ENCODE measurements around the gene TIAM1.

The TIAM1 gene

GRCh38 chr21:31211836-31212235, 132.2 kb downstream of the TIAM1 start:
- no peak for TF ChIP-seq ZFX (IDR thresholded peaks at IDR 0.05)
- TF ChIP-seq, protein P1, sequence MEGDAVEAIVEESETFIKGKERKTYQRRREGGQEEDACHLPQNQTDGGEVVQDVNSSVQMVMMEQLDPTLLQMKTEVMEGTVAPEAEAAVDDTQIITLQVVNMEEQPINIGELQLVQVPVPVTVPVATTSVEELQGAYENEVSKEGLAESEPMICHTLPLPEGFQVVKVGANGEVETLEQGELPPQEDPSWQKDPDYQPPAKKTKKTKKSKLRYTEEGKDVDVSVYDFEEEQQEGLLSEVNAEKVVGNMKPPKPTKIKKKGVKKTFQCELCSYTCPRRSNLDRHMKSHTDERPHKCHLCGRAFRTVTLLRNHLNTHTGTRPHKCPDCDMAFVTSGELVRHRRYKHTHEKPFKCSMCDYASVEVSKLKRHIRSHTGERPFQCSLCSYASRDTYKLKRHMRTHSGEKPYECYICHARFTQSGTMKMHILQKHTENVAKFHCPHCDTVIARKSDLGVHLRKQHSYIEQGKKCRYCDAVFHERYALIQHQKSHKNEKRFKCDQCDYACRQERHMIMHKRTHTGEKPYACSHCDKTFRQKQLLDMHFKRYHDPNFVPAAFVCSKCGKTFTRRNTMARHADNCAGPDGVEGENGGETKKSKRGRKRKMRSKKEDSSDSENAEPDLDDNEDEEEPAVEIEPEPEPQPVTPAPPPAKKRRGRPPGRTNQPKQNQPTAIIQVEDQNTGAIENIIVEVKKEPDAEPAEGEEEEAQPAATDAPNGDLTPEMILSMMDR (conservative IDR thresholded peaks at IDR 0.05), result no peak
- no peak overlapping the region for H3K27ac ChIP-seq

- no peak overlapping the region for H3K27ac ChIP-seq
These were observed 138.6 kb downstream of the TIAM1 start for GRCh38 chr21:31205412-31205811.

GRCh38 chr21:31204801-31205200, 139.3 kb downstream of the TIAM1 start:
- no peak overlapping the region for H3K27ac ChIP-seq
- TF ChIP-seq, protein P1 (conservative IDR thresholded peaks at IDR 0.05), result no peak
- TF ChIP-seq ZFX (IDR thresholded peaks at IDR 0.05), result no peak

More at GRCh38 chr21:31205412-31205811, 138.6 kb downstream of the TIAM1 start:
- TF ChIP-seq, protein P1 (conservative IDR thresholded peaks at IDR 0.05), result no peak
- TF ChIP-seq ZFX (IDR thresholded peaks at IDR 0.05), result no peak

DNA sequence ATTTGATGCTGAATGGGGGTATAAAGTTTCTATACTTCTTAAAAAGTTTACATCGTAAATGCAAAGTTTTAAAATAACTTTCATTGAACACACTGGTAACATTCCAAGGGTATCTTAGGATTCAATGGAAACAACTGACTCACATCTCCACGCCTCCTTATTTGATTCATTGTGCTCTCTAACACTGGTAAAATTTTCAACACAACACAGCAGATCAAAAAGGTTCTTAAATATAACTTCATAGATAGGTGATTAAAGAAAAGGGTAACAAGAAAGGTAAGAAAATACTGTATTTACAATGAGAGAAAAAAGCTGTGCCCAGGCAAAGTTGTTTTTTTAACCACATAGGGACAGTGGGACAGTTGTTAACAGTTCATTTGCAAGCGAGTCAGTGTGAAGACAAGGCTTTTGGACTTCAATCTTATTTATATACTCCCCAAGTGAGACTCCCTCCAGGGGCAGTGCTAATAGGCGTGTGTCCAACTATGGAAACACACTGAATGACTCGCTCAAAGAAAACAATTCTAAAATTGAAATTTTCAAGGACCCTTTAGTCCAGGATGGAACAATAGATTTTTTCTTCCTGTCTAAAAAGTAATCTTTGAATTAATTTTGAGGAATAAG, 140.5 kb downstream of the TIAM1 start:
- TF ChIP-seq, protein P1 (conservative IDR thresholded peaks at IDR 0.05), result no peak
- TF ChIP-seq ZFX (IDR thresholded peaks at IDR 0.05), result no peak
- H3K27ac ChIP-seq, result no peak overlapping the region

DNA sequence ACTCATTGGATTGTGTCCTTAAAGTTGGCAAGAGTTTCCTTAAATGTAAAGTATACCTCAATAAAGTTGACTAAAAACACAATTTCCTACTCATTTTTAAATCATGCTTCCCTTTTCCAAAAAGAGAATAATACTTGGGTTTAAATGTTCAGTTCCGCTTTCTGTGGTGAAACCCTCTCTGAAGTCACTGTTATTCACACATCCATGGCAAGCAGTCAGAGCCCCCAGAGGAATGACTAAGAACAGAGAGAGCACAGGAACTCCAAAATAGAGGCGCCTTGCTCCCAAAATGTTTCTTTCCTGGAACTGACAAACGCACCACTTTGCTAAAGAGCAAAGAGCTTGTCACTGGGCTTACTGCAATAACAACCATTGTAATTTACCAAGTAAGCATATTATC, 142.5 kb downstream of the TIAM1 start:
- no peak overlapping the region for H3K27ac ChIP-seq
- TF ChIP-seq ZFX (IDR thresholded peaks at IDR 0.05), result no peak
- TF ChIP-seq, protein P1 (conservative IDR thresholded peaks at IDR 0.05), result no peak

GRCh38 chr21:31201144-31201543, 142.9 kb downstream of the TIAM1 start:
- TF ChIP-seq ZFX (IDR thresholded peaks at IDR 0.05), result no peak
- TF ChIP-seq, protein P1 (conservative IDR thresholded peaks at IDR 0.05), result no peak
- no peak overlapping the region for H3K27ac ChIP-seq

- no peak overlapping the region for H3K27ac ChIP-seq
- TF ChIP-seq, protein P1 (conservative IDR thresholded peaks at IDR 0.05), result peak; percentile 72
- no peak for TF ChIP-seq ZFX (IDR thresholded peaks at IDR 0.05)
These were observed 145.5 kb downstream of the TIAM1 start for GRCh38 chr21:31198575-31198974.
